Esophagus muscularis mucosa (tissue), 4 donors: ENCODE results near the gene NECTIN1. TPM values are rescaled to one million over a fixed set of nuclear protein-coding genes. Genes with fewer than 3 reads are reported as not detected.

Experiments
- DNase-seq: peaks from one replicate; pipeline ENCODE4 v3.0.0-alpha.2; 2017; ENCODE audit errors: extremely low spot score
- H3K27ac ChIP-seq, 4 donors: fragments of 200-600 bp; sonication (generic); replicated peaks in 1 of 4; 1 replicate in 3 of 4; 2 replicates in 1 of 4; pipeline ENCODE4 v1.5.1; 2016 to 2019; ENCODE audit warnings: mild to moderate bottlenecking in 1 of 4
- H3K27me3 ChIP-seq, 4 donors: fragments of 200-600 bp; sonication (generic); one replicate each; pipeline versions ENCODE4 v1.5.1 to v1.6.0; 2016 to 2019
- H3K36me3 ChIP-seq, 4 donors: fragments of 200-600 bp; sonication (generic); one replicate each; pipeline ENCODE4 v1.5.1; 2016 to 2019
- H3K4me1 ChIP-seq, 4 donors: fragments of 200-600 bp; sonication (generic); one replicate each; pipeline ENCODE4 v1.5.1; 2016 to 2019
- H3K4me3 ChIP-seq, 4 donors: fragments of 200-600 bp; sonication (generic); 1 replicate in 2 of 4; 2 replicates in 2 of 4; pipeline ENCODE4 v1.5.1; 2016 to 2019; ENCODE audit warnings: mild to moderate bottlenecking in 4 of 4, moderate library complexity in 1 of 4
- H3K9me3 ChIP-seq, 4 donors: fragments of 200-600 bp; sonication (generic); 1 replicate in 3 of 4; 2 replicates in 1 of 4; pipeline ENCODE4 v1.5.1; 2016 to 2019
- EP300 ChIP-seq: sonication (generic); formaldehyde crosslinking; IDR thresholded peaks from one replicate; pipeline ENCODE4 v1.6.1; 2017; ENCODE audit warnings: antibody characterized with exemption
- POLR2A ChIP-seq: fragments of 450-650 bp; IDR thresholded peaks from one replicate; pipeline ENCODE4 v1.6.1; 2017; ENCODE audit warnings: antibody characterized with exemption, moderate library complexity, mild to moderate bottlenecking, low read depth
- POLR2AphosphoS5 ChIP-seq, 2 donors: sonication (generic); formaldehyde crosslinking; IDR thresholded peaks; one replicate each; pipeline ENCODE4 v1.6.1; 2017; ENCODE audit warnings: antibody characterized with exemption in 2 of 2
- WGBS: methylation state at CpG from one replicate; pipeline ENCODE4 v1.1.5; 2018; 5-methylcytosine and 5-hydroxymethylcytosine counted together
- intact Hi-C: fragments of 100-400 bp; cut with DNase I; formaldehyde crosslinking; loops from one replicate; pipeline ENCODE4 v1.15.1; 2023
- total RNA-seq, 4 donors: library from RNA; depleted of rRNA; stranded (reverse); fragments of >200 nt; gene quantifications; one replicate each; pipeline versions ENCODE4 v1.1.0 to v1.2.1, GENCODE V29; 2016
- TF ChIP-seq, protein P1 (sequence below), 3 experiments: fragments of 200-600 bp in 2 of 3; fragments of 450-650 bp in 1 of 3; sonication (generic) in 2 of 3; IDR thresholded peaks; one replicate each; pipeline ENCODE4 v1.5.1; 2017 to 2019; ENCODE audit warnings: antibody characterized with exemption in 3 of 3, mild to moderate bottlenecking in 2 of 3, moderate library complexity in 1 of 3

NECTIN1 gene
- total RNA-seq, 4 donors from 2014 or later, result 1.7 to 4.0 (median 2.5) TPM

DNA sequence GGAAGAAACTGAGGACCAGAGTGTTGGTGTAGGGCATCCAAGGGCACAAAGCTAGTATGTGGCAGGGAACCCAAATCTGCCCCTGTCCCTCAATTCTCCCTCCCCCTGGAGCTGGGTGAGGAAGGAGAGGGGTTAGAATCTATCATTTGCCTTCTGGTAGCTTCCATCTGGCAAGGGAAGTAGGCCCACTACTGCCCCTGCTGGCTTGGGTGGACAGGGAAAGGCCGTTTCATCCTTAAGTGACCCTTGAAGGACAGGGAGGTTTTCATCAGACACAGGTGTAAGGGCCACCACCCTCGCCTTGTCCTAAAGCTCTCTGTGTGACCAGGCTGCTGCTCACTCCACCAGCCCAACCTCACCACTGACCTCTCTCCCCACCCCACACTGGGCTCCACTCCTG lies 22.1 kb downstream of the NECTIN1 start:
- no peaks in the 10 kb centered on the region for H3K27me3 ChIP-seq
- intact Hi-C loops, result no loop called here
- H3K9me3 ChIP-seq, result no peaks in the 10 kb centered on the region
- WGBS, result 64% methylated on average over 2 of the region's 2 CpGs
- no peak overlapping the region for H3K4me3 ChIP-seq
- H3K36me3 ChIP-seq, result peaks cover 0 to 3% (median 0%) of the 10 kb centered on the region in 4 donors
- H3K4me1 ChIP-seq, result no peaks in the 10 kb centered on the region
- no peak overlapping the region for H3K27ac ChIP-seq
- TF ChIP-seq POLR2A, result no peak
- no peak for TF ChIP-seq EP300
- TF ChIP-seq, protein P1, sequence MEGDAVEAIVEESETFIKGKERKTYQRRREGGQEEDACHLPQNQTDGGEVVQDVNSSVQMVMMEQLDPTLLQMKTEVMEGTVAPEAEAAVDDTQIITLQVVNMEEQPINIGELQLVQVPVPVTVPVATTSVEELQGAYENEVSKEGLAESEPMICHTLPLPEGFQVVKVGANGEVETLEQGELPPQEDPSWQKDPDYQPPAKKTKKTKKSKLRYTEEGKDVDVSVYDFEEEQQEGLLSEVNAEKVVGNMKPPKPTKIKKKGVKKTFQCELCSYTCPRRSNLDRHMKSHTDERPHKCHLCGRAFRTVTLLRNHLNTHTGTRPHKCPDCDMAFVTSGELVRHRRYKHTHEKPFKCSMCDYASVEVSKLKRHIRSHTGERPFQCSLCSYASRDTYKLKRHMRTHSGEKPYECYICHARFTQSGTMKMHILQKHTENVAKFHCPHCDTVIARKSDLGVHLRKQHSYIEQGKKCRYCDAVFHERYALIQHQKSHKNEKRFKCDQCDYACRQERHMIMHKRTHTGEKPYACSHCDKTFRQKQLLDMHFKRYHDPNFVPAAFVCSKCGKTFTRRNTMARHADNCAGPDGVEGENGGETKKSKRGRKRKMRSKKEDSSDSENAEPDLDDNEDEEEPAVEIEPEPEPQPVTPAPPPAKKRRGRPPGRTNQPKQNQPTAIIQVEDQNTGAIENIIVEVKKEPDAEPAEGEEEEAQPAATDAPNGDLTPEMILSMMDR (IDR thresholded peaks at IDR 0.05), result no peak
- no peak for TF ChIP-seq POLR2AphosphoS5 (IDR thresholded peaks at IDR 0.05)
- no peak for DNase-seq

DNA sequence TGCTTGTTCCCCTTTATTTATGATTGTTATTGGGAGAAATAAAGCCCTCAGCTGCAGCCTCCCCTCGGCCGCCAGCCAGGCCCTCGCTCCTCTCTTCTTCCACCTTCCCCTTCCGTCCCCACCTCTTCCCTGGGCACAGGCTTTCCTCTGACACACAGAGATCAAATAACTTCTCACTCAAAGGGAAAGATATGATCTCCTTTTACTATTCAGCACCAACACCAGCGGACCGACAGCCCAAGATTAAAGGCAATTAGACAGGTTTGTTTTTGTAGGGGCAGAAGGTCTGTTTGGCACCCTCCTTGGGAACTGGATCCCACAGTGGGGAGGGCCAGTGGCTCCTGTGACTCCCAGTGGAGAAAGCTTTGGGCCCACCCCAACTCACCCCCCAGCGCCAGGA lies 23.0 kb downstream of the NECTIN1 start:
- WGBS, result 95% methylated on average over 7 of the region's 7 CpGs
- H3K4me3 ChIP-seq, result no peak overlapping the region
- no peak for DNase-seq
- H3K4me1 ChIP-seq, result no peaks in the 10 kb centered on the region
- intact Hi-C loops, result no loop called here
- no peak overlapping the region for H3K27ac ChIP-seq
- TF ChIP-seq POLR2AphosphoS5 (IDR thresholded peaks at IDR 0.05), result no peak
- TF ChIP-seq EP300, result no peak
- TF ChIP-seq POLR2A, result no peak
- TF ChIP-seq, protein P1 (IDR thresholded peaks at IDR 0.05), result no peak
- H3K36me3 ChIP-seq, result peaks cover 0 to 3% (median 0%) of the 10 kb centered on the region in 4 donors
- H3K27me3 ChIP-seq, result no peaks in the 10 kb centered on the region
- no peaks in the 10 kb centered on the region for H3K9me3 ChIP-seq

DNA sequence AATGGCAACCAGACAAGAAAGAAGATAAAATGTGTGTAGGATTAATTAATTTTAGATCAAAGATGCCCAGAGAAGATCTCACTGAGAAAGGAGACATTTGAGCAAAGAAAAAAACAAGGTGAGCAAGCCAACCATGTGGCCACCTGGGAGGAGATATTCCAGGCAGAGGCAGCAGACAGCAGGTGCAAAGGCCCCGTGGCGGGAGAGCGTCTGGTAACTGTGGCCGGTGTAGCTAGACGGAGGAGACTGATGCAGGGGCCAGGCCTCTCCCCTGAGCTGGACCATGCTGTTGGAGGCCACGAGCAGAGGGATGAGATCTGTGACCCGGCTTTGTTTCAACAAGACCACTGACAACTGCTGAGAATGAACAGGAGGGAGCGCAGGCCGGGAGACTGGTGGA lies 23.6 kb downstream of the NECTIN1 start:
- H3K27me3 ChIP-seq, result no peaks in the 10 kb centered on the region
- peaks cover 0 to 3% (median 0%) of the 10 kb centered on the region in 4 donors for H3K36me3 ChIP-seq
- intact Hi-C loops, result no loop called here
- TF ChIP-seq POLR2AphosphoS5 (IDR thresholded peaks at IDR 0.05), result no peak
- TF ChIP-seq, protein P1 (IDR thresholded peaks at IDR 0.05), result no peak
- TF ChIP-seq POLR2A, result no peak
- no peak for TF ChIP-seq EP300
- H3K4me1 ChIP-seq, result peaks cover 0 to under 1% (median 0%) of the 10 kb centered on the region in 4 donors
- no peak for DNase-seq
- 96% methylated on average over 9 of the region's 9 CpGs for WGBS
- H3K9me3 ChIP-seq, result no peaks in the 10 kb centered on the region
- H3K27ac ChIP-seq, result no peak overlapping the region
- H3K4me3 ChIP-seq, result no peak overlapping the region

DNA sequence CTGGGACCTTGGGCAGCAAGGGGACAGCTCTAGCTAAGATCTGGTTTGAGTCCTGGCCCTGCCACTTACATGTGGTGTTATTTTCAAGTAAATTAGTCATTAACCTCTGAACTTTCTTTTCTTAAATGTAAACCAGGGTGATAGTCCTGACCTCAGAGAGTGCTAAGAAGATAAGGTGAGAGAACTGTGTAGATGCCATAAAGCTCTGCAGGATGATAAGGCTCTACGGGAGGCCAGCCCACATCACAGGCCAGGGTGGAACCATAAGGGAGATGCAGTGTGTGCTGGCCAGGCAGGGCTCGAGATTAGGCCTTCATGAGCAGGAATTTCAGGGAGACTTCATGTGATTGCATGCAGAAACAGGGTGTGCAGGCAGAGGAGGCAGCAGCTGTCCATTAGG lies 24.2 kb downstream of the NECTIN1 start:
- 70% methylated on average over 2 of the region's 2 CpGs for WGBS
- Histone ChIP-seq H3K9me3 (no peaks in the 10 kb centered on the region), H3K36me3 (peaks cover 0 to 3% (median 0%) of the 10 kb centered on the region in 4 donors), H3K27me3 (no peaks in the 10 kb centered on the region), H3K4me1 (peaks cover 0 to 6% (median 3%) of the 10 kb centered on the region in 4 donors), H3K4me3 (no peak overlapping the region), H3K27ac (no peak overlapping the region)
- intact Hi-C loops, result no loop called here
- TF ChIP-seq, protein P1 (IDR thresholded peaks at IDR 0.05), result no peak
- TF ChIP-seq POLR2A, result no peak
- no peak for TF ChIP-seq POLR2AphosphoS5 (IDR thresholded peaks at IDR 0.05)
- no peak for TF ChIP-seq EP300
- no peak for DNase-seq
